GM21528 (cell line): ENCODE data around the gene SRGAP2C.
"Not testable (repeated sequence)": the region's sequence is repeated elsewhere in the genome, so short reads cannot be mapped to it uniquely, and the experiment has no call there.

Experiments used
- ATAC-seq: cut with Tn5 transposase; IDR thresholded peaks from one replicate; pipeline ENCODE4 v1.9.1; 2021; ENCODE audit warnings: mild to moderate bottlenecking, moderate library complexity; ENCODE audit not compliant: unreplicated experiment, low FRiP score

Gene SRGAP2C

DNA sequence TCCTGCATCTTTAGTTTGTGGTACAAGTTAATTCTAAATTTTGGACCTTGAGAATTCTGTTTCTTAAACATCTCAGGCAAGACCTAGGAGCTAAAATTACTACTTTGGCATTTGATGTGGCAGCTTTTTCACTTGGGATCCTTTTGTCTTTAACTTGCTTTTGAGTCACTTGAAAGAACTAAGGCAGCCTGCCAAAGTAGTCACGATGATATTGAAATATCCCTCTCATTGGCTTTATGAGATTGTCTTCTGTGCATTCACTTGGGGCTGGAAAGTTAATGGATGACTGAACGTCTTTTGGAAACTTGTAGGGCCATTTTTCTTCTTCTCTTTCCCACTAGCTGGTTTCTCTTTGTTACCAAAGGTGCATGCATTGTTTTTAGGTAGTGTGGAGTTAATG lies 90.7 kb downstream of the SRGAP2C start:
- not testable (repeated sequence) for ATAC-seq

DNA sequence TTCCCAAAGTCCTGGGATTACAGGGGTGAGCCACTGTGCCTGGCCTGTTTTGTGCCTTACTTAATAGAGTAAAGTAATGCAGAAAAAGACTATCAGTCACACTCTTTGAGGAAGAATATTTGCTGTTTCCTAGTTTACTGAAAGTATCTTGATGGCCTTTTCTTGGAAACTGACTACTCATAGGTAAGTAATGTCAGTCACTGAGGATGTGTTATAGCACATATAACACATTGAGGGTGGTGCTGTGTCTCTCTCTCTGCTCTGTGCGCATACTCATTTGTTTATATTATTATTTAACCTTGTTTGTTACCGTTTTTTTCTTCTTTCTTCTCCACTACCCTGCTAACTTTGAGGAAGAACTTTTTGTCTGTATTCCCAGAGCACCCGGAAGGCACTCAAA lies 93.4 kb downstream of the SRGAP2C start:
- not testable (repeated sequence) for ATAC-seq

DNA sequence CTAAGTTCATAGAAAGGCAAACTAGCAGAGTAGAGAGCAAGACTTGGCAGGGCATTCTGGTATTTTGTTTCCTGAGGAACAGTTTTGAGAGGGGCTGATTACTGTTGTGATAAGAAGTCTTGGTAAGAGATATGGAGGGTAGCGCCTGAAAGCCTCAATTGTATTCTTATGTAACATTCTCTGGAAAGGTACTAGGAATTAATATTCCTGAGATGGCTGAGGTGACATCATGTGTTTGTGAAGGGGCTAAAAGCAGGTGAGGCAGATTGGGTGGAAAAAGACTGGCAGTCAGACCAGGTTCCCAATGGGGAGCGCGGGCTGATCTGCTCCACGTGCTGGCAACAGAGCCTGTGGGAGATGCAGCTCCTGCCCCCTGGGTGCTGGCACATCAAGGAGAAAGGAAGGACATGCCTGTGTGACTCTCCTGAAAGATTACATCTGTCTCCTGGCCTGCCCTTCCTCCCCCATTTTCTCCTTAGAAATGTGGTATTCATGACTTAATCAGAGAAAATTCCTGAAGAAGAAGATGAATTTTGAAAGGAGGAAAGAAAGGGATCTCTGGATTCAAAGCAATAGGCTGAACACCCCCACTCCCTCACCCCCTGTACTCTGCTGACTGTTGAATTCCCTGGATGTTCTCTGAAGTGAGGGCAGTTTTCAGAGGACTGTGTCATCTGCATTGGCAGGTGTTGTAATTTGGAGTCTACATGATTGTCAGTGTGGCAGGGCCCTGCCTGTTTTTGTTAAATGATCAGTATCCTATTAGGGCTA lies 94.2 kb downstream of the SRGAP2C start:
- ATAC-seq: not testable (repeated sequence)

DNA sequence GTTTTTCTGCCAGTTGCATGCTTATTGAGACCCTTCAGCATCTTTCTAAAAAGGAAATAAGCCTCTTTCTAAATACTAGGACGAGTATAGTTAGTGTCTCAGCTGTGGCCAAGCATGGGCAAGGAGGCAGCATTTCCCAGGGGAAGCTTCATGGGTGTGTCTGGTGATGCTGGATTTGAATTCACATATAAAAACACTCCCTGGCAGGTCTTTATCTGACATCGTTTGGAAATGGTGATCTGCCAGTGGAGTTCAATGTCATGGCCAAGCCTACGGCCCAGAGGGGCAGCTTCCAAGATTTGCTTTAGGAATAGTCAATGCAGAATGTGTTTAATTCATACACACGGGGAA lies 94.7 kb downstream of the SRGAP2C start:
- not testable (repeated sequence) for ATAC-seq

DNA sequence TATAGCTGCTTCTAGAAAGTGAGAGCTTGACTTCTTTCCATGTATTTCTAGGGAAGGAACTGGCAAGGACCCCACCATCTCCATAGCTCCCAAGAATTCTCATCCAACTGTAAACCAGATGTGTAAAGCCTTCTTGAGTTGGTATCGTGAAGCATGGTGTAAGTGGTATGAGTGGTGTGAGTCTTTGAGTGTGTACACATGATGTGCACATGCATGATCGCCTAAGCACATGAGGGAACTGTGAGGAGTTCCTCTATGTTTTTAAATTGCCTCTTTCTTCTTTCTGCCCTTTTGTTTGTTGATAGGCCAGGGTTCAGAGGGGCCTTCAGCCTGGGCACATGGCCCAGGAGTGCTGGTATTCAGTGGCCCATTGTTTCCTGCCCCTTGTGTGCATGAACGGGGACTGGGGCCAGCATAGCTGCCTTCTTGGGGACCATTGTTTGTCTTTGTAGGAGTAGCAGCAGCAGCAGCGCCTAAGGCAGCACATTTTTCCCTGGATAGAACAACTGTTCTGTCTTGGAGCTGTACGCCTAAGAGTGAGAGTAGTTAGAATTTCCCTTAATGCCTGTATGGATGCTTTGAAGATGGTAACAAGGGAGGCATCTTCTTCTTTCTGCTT lies 96.0 kb downstream of the SRGAP2C start:
- not testable (repeated sequence) for ATAC-seq

GRCh38 chr1:121281480-121281879 lies 96.7 kb downstream of the SRGAP2C start:
- not testable (repeated sequence) for ATAC-seq

- not testable (repeated sequence) for ATAC-seq
These were observed 98.9 kb downstream of the SRGAP2C start for GRCh38 chr1:121283587-121284180.

DNA sequence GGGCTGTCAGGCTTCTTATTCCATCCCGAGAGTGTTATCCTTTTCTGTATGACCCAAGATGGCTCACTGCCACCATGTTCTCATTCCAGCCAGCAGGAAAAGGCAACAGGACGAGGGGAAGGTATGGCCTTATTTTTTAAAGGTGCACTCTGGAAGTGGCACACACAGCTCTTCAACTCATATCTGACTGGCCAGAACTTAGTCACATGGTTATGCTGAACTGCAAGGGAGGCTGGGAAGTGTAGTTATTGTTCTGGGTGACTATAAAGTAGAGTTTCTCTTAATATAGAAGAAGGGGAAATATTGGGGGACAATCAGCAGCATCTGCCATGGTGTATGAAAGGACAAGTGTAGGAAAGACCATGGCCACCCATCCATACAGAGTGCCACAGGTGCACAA lies 107.8 kb downstream of the SRGAP2C start:
- ATAC-seq: not testable (repeated sequence)

- not testable (repeated sequence) for ATAC-seq
These were observed 108.8 kb downstream of the SRGAP2C start for GRCh38 chr1:121293263-121294204.

GRCh38 chr1:121294205-121294570 lies 109.4 kb downstream of the SRGAP2C start:
- not testable (repeated sequence) for ATAC-seq

DNA sequence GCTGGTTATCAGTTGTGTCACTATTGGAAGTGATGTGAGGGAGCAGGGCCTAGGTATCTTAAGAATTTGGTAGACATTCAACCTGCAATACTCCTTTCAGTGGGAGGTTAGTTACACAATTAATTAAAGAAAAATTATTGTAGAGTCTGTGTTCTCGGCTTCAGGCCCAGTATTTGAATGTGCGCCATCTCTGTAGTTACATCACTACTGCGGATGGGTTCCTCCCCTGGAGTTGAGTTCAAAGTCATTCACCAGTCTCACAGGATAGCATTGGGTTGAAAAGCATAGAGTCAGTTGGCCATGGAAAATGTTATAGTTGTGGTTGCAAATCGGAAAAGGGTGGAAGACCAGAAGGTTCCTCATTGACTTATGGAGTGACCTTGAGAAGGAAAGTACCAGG lies 111.8 kb downstream of the SRGAP2C start:
- not testable (repeated sequence) for ATAC-seq

DNA sequence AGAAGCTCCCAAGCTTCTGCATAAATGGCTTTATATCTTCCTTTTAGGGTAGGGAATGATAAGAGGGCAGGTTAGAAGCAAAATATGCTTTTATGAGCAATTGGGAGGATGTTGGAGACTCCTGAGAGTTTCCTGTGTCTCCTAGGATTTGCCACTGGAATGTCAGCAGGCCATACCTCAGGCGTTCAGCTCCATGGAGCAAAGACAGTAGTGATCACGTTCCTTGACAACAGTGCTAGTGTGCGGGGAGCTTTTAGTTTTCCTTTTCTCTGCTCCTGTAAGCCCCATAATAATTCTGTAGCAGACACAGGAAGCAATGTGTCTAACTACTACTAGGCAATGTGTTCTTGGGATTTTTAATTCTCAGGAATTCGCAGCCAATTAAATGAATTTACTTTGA lies 113.8 kb downstream of the SRGAP2C start:
- not testable (repeated sequence) for ATAC-seq

DNA sequence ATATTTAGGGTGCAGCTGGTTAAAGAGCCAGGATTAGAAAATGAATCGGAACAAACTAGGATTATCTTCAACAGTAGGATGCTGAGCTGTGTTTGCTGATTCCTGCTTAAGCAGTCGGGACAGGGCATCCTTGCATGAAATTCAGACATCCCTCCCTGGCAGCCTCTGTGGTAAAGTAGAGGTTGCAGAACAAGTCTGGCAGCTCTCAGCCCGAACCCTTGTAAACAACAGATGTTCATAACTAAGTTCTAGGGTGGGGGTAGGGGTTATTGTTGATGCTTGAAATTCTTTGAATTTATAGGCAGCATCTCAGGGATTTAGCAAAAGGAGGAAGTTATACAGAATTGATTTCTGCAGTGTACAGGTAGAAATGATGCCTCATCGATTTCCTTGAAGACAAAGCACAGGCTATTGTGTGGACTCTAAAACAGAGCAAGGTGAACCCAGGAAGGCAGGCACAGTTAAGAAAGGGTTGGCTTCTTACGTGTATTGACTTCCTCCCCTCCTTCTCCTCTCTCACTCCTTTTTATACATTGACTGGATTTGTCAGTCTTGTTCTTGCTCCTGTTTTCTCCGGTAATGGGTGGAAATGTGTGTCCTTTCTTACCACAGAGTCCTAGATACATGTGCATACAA lies 114.9 kb downstream of the SRGAP2C start:
- ATAC-seq: not testable (repeated sequence)

GRCh38 chr1:121301876-121302275 lies 117.1 kb downstream of the SRGAP2C start:
- not testable (repeated sequence) for ATAC-seq

DNA sequence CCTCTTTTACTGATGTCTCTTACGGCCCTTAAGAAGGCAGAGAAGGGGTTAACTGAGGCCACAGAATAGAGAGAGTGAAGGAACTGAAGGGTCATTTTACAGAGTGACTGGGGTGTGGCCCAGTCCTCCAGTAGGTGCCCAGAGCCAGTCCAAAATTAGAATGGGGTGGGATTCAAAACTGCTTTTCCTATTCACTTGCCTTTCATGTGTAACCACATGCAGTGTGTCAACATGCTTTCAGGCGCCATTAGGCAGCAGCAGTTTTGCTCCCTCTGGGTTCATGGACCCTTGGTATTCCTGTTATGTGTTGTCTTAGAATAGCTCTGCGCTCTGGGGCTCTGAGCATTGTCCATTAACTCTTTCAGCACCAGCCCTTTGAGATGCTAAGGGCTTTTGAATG lies 123.0 kb downstream of the SRGAP2C start:
- ATAC-seq: not testable (repeated sequence)

GRCh38 chr1:121315509-121315908 lies 130.7 kb downstream of the SRGAP2C start:
- not testable (repeated sequence) for ATAC-seq

DNA sequence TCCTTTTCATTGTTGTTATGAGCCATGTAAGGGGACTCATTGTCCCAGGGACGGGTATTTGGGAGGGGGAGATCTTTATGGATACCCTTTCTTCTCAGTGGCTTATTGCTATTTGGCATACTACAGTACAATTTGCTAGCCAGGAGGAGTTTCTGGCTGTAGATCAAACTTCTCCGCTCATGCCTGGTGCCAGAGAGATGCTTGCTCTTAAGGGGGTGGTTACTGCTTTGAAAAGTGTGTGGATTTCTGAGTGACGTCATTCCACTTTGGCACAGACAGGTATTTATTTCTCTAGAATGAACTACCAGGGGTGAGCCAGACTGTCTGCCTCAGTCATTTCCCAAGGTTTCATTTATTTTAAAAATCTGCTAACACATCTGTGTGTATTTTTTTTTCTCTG lies 131.3 kb downstream of the SRGAP2C start:
- ATAC-seq: not testable (repeated sequence)

- not testable (repeated sequence) for ATAC-seq
These were observed 133.0 kb downstream of the SRGAP2C start for GRCh38 chr1:121317491-121318468.

DNA sequence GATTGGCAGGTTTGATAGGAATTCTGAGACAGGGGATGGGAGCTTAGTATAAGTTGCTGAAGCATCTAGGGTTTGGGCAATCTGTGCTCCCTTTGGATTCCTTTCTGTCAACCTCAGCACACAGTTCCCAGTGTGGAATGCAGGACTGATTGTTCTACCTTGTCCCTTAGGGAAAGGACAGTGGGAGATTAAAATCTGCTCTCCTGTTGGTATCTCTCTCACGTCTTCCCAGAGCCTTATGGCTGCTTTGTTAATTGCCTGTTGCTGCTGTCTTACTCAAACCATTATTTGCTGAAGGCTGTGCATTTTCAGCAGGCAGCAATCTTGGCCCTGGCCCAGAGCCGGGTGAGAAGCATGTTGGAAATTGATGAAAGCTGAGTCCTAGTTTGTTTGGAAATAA lies 133.9 kb downstream of the SRGAP2C start:
- not testable (repeated sequence) for ATAC-seq
